GM12878 (cell line): ENCODE data around the gene HSD17B1. TPM values are rescaled to one million over a fixed set of nuclear protein-coding genes. Genes with fewer than 3 reads are reported as not detected.

Source experiments
- ATAC-seq: fragments of 200-7000 bp; cut with Tn5 transposase; 3 replicates; pipeline ENCODE4 v1.9.1; 2020; ENCODE audit warnings: mild to moderate bottlenecking, moderate library complexity
- BruUV-seq: library from RNA; stranded (reverse); fragments of 400-500 nt; replicated peaks from 2 replicates; lab custom pipeline; 2021; lab: Mats Ljungman, UMichigan
- CTCF ChIA-PET: fragments of 300-600 bp; sonication (Branson Sonifier 250); formaldehyde crosslinking; extraction: SDS; loops from one replicate; lab custom pipeline; 2021; ENCODE audit warnings: inconsistent platforms; lab: Yijun Ruan, JAX
- POLR2A ChIA-PET: fragments of 350-600 bp; formaldehyde crosslinking; extraction: SDS; loops from one replicate; lab custom pipeline; 2021; ENCODE audit warnings: inconsistent platforms; lab: Charles Lee
- RAD21 ChIA-PET: fragments of 300-600 bp; sonication (Branson Sonifier 250); formaldehyde crosslinking; loops from one replicate; lab custom pipeline; 2023; ENCODE audit warnings: antibody characterized with exemption; ENCODE audit not compliant: unreplicated experiment; lab: Charles Lee
- SMC1A ChIA-PET: fragments of 300-600 bp; sonication (Branson Sonifier 250); formaldehyde crosslinking; loops from one replicate; lab custom pipeline; 2023; ENCODE audit not compliant: unreplicated experiment, uncharacterized antibody; lab: Charles Lee
- DNase-seq: peaks from one replicate; pipeline ENCODE4 v3.0.0-alpha.2; 2011; ENCODE audit warnings: low read depth, low spot score
- FAIRE-seq: peaks from 3 replicates; lab custom pipeline; 2011; peaks lifted over from hg19 to GRCh38; lab: Jason Lieb, UNC
- H2AFZ ChIP-seq: 2 replicates; pipeline ENCODE4 v1.6.0; 2011; ENCODE audit warnings: low read depth, low read length, control low read depth; ENCODE audit not compliant: control insufficient read depth
- H3K27ac ChIP-seq: 2 replicates; pipeline ENCODE4 v1.5.1; 2011; ENCODE audit warnings: control low read depth; ENCODE audit not compliant: control insufficient read depth, insufficient read depth
- H3K27me3 ChIP-seq, 2 experiments: replicated peaks in 1 of 2; 2 replicates each; pipeline versions ENCODE4 v1.6.0 to v1.6.1; 2011; ENCODE audit warnings: low read length in 1 of 2; ENCODE audit not compliant: control insufficient read depth in 2 of 2, insufficient read depth in 2 of 2
- H3K36me3 ChIP-seq, 2 experiments: 2 replicates each; pipeline ENCODE4 v1.5.1; 2011; ENCODE audit warnings: low read length in 1 of 2; ENCODE audit not compliant: control insufficient read depth in 2 of 2, insufficient read depth in 2 of 2
- H3K4me1 ChIP-seq: 2 replicates; pipeline ENCODE4 v1.6.1; 2011; ENCODE audit warnings: mild to moderate bottlenecking, low read length, moderate library complexity, mixed read lengths; ENCODE audit not compliant: control insufficient read depth, insufficient read depth
- H3K4me2 ChIP-seq: 2 replicates; pipeline ENCODE4 v1.6.0; 2011; ENCODE audit warnings: control low read depth; ENCODE audit not compliant: control insufficient read depth, insufficient read depth
- H3K4me3 ChIP-seq: fragments of 200-600 bp; sonication (generic); 2 replicates; pipeline ENCODE4 v1.5.1; 2016
- H3K79me2 ChIP-seq: 2 replicates; pipeline ENCODE4 v1.6.0; 2011; ENCODE audit warnings: low read length; ENCODE audit not compliant: control insufficient read depth, insufficient read depth
- H3K9ac ChIP-seq: 2 replicates; pipeline ENCODE4 v1.8.0; 2011; ENCODE audit warnings: low read length, control low read depth, mixed read lengths; ENCODE audit not compliant: control insufficient read depth, insufficient read depth
- H3K9me3 ChIP-seq: replicated peaks from 3 replicates; pipeline ENCODE4 v1.5.1; 2011; ENCODE audit warnings: mild to moderate bottlenecking, low read length; ENCODE audit not compliant: control insufficient read depth, insufficient read depth
- H4K20me1 ChIP-seq: 2 replicates; pipeline ENCODE4 v1.6.0; 2011; ENCODE audit not compliant: control insufficient read depth, insufficient read depth
- ASH2L ChIP-seq: fragments of 300-600, 200-600 bp; sonication (generic); IDR thresholded peaks from 2 replicates; pipeline ENCODE4 v1.6.1; 2017; ENCODE audit warnings: low read depth, mild to moderate bottlenecking, borderline replicate concordance
- BACH1 ChIP-seq: fragments of 450-650 bp; IDR thresholded peaks from 2 replicates; pipeline ENCODE4 v1.6.1; 2017; ENCODE audit warnings: mild to moderate bottlenecking, borderline replicate concordance
- BMI1 ChIP-seq: fragments of 450-650 bp; IDR thresholded peaks from 2 replicates; pipeline ENCODE4 v1.6.1; 2016; ENCODE audit warnings: mild to moderate bottlenecking, moderate library complexity, borderline replicate concordance
- CHD1 ChIP-seq: IDR thresholded peaks from 2 replicates; pipeline ENCODE4 v1.6.1; 2012; ENCODE audit warnings: low read depth, low read length, improper control_type of control experiment
- CREM ChIP-seq: IDR thresholded peaks from 2 replicates; pipeline ENCODE4 v1.6.1; 2014; ENCODE audit warnings: antibody characterized with exemption, low read depth
- E2F8 ChIP-seq: fragments of 450-650 bp; IDR thresholded peaks from 2 replicates; pipeline ENCODE4 v1.6.1; 2018; ENCODE audit warnings: mild to moderate bottlenecking, low read depth, moderate library complexity; ENCODE audit not compliant: partially characterized antibody
- GABPA ChIP-seq: IDR thresholded peaks from 2 replicates; pipeline ENCODE4 v1.6.1; 2014; ENCODE audit warnings: antibody characterized with exemption, low read depth, mild to moderate bottlenecking, inconsistent platforms
- GATAD2B ChIP-seq: fragments of 450-650 bp; conservative IDR thresholded peaks from 2 replicates; pipeline ENCODE4 v1.6.1; 2017; ENCODE audit warnings: low read depth, mild to moderate bottlenecking, moderate library complexity
- IKZF2 ChIP-seq, 2 experiments: fragments of 450-650 bp; IDR thresholded peaks; 2 replicates each; pipeline ENCODE4 v1.6.1; 2017; ENCODE audit warnings: mild to moderate bottlenecking in 2 of 2, moderate library complexity in 2 of 2
- IRF4 ChIP-seq: IDR thresholded peaks from 2 replicates; pipeline ENCODE4 v1.6.1; 2011; ENCODE audit warnings: low read depth, low read length
- IRF5 ChIP-seq: fragments of 450-650 bp; IDR thresholded peaks from 2 replicates; pipeline ENCODE4 v1.6.1; 2017; ENCODE audit warnings: borderline replicate concordance
- PBX3 ChIP-seq: IDR thresholded peaks from 2 replicates; pipeline ENCODE4 v1.6.1; 2011; ENCODE audit warnings: mild to moderate bottlenecking, low read depth, low read length, moderate library complexity; ENCODE audit not compliant: insufficient replicate concordance
- PML ChIP-seq: IDR thresholded peaks from 2 replicates; pipeline ENCODE4 v1.6.1; 2012; ENCODE audit warnings: low read length, inconsistent platforms
- POLR2AphosphoS5 ChIP-seq: IDR thresholded peaks from 2 replicates; pipeline ENCODE4 v1.6.1; 2011; ENCODE audit warnings: mild to moderate bottlenecking, low read length, inconsistent platforms
- POU2F2 ChIP-seq: IDR thresholded peaks from 3 replicates; pipeline ENCODE4 v1.6.1; 2011; ENCODE audit warnings: low read depth, mild to moderate bottlenecking, low read length, borderline replicate concordance
- RBBP5 ChIP-seq: fragments of 200-600 bp; sonication (generic); conservative IDR thresholded peaks from 2 replicates; pipeline ENCODE4 v1.6.1; 2016
- ZBTB33 ChIP-seq: fragments of 450-650 bp; IDR thresholded peaks from 2 replicates; pipeline ENCODE4 v1.6.1; 2017; ENCODE audit warnings: mild to moderate bottlenecking
- WGBS: methylation state at CpG from one replicate; pipeline ENCODE4 v1.1.6; 2016; ENCODE audit warnings: low lambda C conversion rate; ENCODE audit not compliant: insufficient replicate concordance, insufficient coverage; ENCODE audit errors: missing lambda C conversion rate; 5-methylcytosine and 5-hydroxymethylcytosine counted together
- in situ Hi-C: fragments of 300-500 bp; cut with MboI; formaldehyde crosslinking; loops from 9 replicates; pipeline ENCODE4 v1.14.3; 2018; ENCODE audit warnings: mixed read lengths
- intact Hi-C: fragments of 100-400 bp; cut with micrococcal nuclease; formaldehyde crosslinking; loops from one replicate; pipeline ENCODE4 v1.14.2; 2022; ENCODE audit not compliant: unreplicated experiment
- polyA plus RNA-seq, 11 experiments: library from polyadenylated mRNA; depleted of rRNA in 4 of 11; unstranded in 6 of 11; stranded (reverse) in 5 of 11; fragments of >200 nt; fragmentation: Nextera tagmentation in 4 of 11; fragmentation: Illumina TruSeq in 1 of 11; extraction: Ambion mirVana in 4 of 11; extraction: Trizol in 1 of 11; gene quantifications; 1 replicate in 1 of 11; 2 replicates in 10 of 11; pipeline versions ENCODE4 v1.2.1 to v1.2.3, GENCODE V29; 2011 to 2016; ENCODE audit warnings: inconsistent platforms in 2 of 11, missing spikeins in 2 of 11, low read depth in 1 of 11
- total RNA-seq, 4 experiments: library from RNA; depleted of rRNA in 3 of 4; stranded (reverse); fragments of >200 nt in 3 of 4; fragmentation: Illumina TruSeq in 1 of 4; extraction: Trizol in 1 of 4; gene quantifications; 2 replicates each; pipeline versions ENCODE4 v1.2.1 to v1.2.3, GENCODE V29; 2013 to 2021

HSD17B1 gene
- total and polyA plus RNA-seq, 10 of the 15 experiments (the other 5 are each of a cell fraction or from before 2014, with no cell fraction given) = 0.15 to 1.1 (median 0.42) TPM

- CTCF ChIA-PET = interaction anchor here (1.4 kb wide), 1 partner anchor 119 kb away, joined by 4 read pairs; no protein-coding TSS in a partner anchor
- no peak for FAIRE-seq
- intact Hi-C loops (no loop called here), in situ Hi-C loops (loop anchor here (5.0 kb wide), 1 partner anchor 91 kb away; no protein-coding TSS in a partner anchor)
- H3K27ac ChIP-seq = no peak overlapping the region
- H2AFZ ChIP-seq = no peak overlapping the region
- H3K4me2 ChIP-seq = no peak overlapping the region
- H3K79me2 ChIP-seq = no peaks in the 10 kb centered on the region
- H4K20me1 ChIP-seq = no peaks in the 10 kb centered on the region; the same call in 1 of the 2 replicates
- RAD21 ChIA-PET = no interaction called here
- H3K4me3 ChIP-seq = no peak overlapping the region
- SMC1A ChIA-PET = interaction anchor here (0.6 kb wide), 2 partner anchors 235 to 1141 kb away, joined by 3 read pairs; no protein-coding TSS in a partner anchor
- no peaks in the 10 kb centered on the region for H3K27me3 ChIP-seq
- 95% methylated on average over 8 of the region's 8 CpGs for WGBS
- BruUV-seq = no TSS peak
- no peak overlapping the region for H3K9ac ChIP-seq
- no peak for DNase-seq
- POLR2A ChIA-PET = no interaction called here
- TF ChIP-seq CHD1 (no peak), PML (no peak), BACH1 (no peak), ASH2L (no peak), E2F8 (no peak), PBX3 (no peak), POU2F2 (no peak), POLR2AphosphoS5 (no peak), GABPA (no peak), ZBTB33 (no peak), IRF4 (no peak), CREM (no peak), GATAD2B (no peak), IRF5 (no peak), IKZF2 (IDR thresholded peaks at IDR 0.05) (no peak), RBBP5 (no peak), BMI1 (no peak)
- H3K4me1 ChIP-seq = peaks cover 5% of the 10 kb centered on the region; the same call in 1 of the 2 replicates
- no peaks in the 10 kb centered on the region for H3K9me3 ChIP-seq
- H3K36me3 ChIP-seq = peaks cover 4 to 5% of the 10 kb centered on the region in 2 experiments; a peak in 3 of 4 replicates
- no peak for ATAC-seq
These were observed 29.9 kb upstream of the HSD17B1 start for GRCh38 chr17:42522798-42523278.
